Mesenchymal stem cell (in vitro differentiated cells and primary cell): Measurements from ENCODE around the gene MIER2.

ENCODE experiments used
- DNase-seq: peaks from one replicate; pipeline ENCODE4 v3.0.0-alpha.2; 2013
- H2AFZ ChIP-seq: one replicate; pipeline ENCODE4 v1.6.1; 2013; ENCODE audit warnings: low read depth, mild to moderate bottlenecking, control low read depth, inconsistent platforms, low read length, moderate library complexity
- H2AK5ac ChIP-seq: 2 replicates; pipeline ENCODE4 v1.6.1; 2013; ENCODE audit warnings: low read length, moderate library complexity, mild to moderate bottlenecking, inconsistent platforms; ENCODE audit not compliant: severe bottlenecking
- H2BK120ac ChIP-seq: one replicate; pipeline ENCODE4 v1.6.1; 2013; ENCODE audit warnings: low read depth, mild to moderate bottlenecking, inconsistent platforms, low read length, moderate library complexity
- H2BK12ac ChIP-seq, 2 experiments: one replicate each; pipeline ENCODE4 v1.6.1; 2013; ENCODE audit warnings: inconsistent platforms in 2 of 2, low read length in 2 of 2, mild to moderate bottlenecking in 2 of 2, moderate library complexity in 2 of 2, control low read depth in 1 of 2
- H2BK15ac ChIP-seq: one replicate; pipeline ENCODE4 v1.6.1; 2013; ENCODE audit warnings: mild to moderate bottlenecking, low read depth, inconsistent platforms; ENCODE audit not compliant: poor library complexity, severe bottlenecking
- H2BK5ac ChIP-seq: 2 replicates; pipeline ENCODE4 v1.6.1; 2013; ENCODE audit warnings: low read depth, mild to moderate bottlenecking, low read length, control low read depth, inconsistent platforms; ENCODE audit not compliant: poor library complexity, severe bottlenecking
- H3K14ac ChIP-seq, 2 experiments: one replicate each; pipeline ENCODE4 v1.6.1; 2013; ENCODE audit warnings: inconsistent platforms in 2 of 2, low read length in 2 of 2, control low read depth in 1 of 2, mild to moderate bottlenecking in 1 of 2, moderate library complexity in 1 of 2
- H3K18ac ChIP-seq, 2 experiments: one replicate each; pipeline ENCODE4 v1.6.1; 2013; ENCODE audit warnings: inconsistent platforms in 2 of 2, low read length in 2 of 2, control low read depth in 1 of 2, low read depth in 1 of 2, mild to moderate bottlenecking in 1 of 2
- H3K23ac ChIP-seq, 2 experiments: one replicate each; pipeline ENCODE4 v1.6.1; 2013; ENCODE audit warnings: inconsistent platforms in 2 of 2, low read length in 2 of 2, mild to moderate bottlenecking in 2 of 2, moderate library complexity in 2 of 2, control low read depth in 1 of 2
- H3K27ac ChIP-seq: 2 replicates; pipeline ENCODE4 v1.5.1; 2013; ENCODE audit warnings: mild to moderate bottlenecking, moderate library complexity, low read length, control low read depth, inconsistent platforms; ENCODE audit not compliant: poor library complexity, severe bottlenecking
- H3K27me3 ChIP-seq, 2 experiments: 2 replicates each; pipeline versions ENCODE4 v1.6.1 to v1.7.0; 2013; ENCODE audit warnings: low read length in 2 of 2, mild to moderate bottlenecking in 2 of 2, moderate library complexity in 2 of 2, control low read depth in 1 of 2, inconsistent platforms in 1 of 2; ENCODE audit not compliant: control insufficient read depth in 1 of 2, insufficient read depth in 1 of 2
- H3K36me3 ChIP-seq, 2 experiments: 2 replicates each; pipeline versions ENCODE4 v1.6.1 to v1.7.0; 2013; ENCODE audit warnings: low read length in 2 of 2, control low read depth in 1 of 2, inconsistent platforms in 1 of 2, low read depth in 1 of 2, mild to moderate bottlenecking in 1 of 2; ENCODE audit not compliant: insufficient read depth in 2 of 2, control insufficient read depth in 1 of 2
- H3K4ac ChIP-seq, 2 experiments: one replicate each; pipeline ENCODE4 v1.6.1; 2013; ENCODE audit warnings: inconsistent platforms in 2 of 2, low read length in 2 of 2, mild to moderate bottlenecking in 2 of 2, moderate library complexity in 2 of 2, control low read depth in 1 of 2, low read depth in 1 of 2
- H3K4me1 ChIP-seq: 2 replicates; pipeline ENCODE4 v1.6.1; 2013; ENCODE audit warnings: low read depth, low read length, control low read depth; ENCODE audit not compliant: control insufficient read depth, insufficient read depth
- H3K4me2 ChIP-seq: 2 replicates; pipeline ENCODE4 v1.6.1; 2013; ENCODE audit warnings: low read length, mild to moderate bottlenecking, inconsistent platforms; ENCODE audit not compliant: poor library complexity, severe bottlenecking
- H3K4me3 ChIP-seq, 2 experiments: 2 replicates each; pipeline versions ENCODE4 v1.5.1 to v1.7.0; 2013; ENCODE audit warnings: low read length in 2 of 2, mild to moderate bottlenecking in 2 of 2, control low read depth in 1 of 2, low read depth in 1 of 2; ENCODE audit not compliant: insufficient read depth in 1 of 2
- H3K79me1 ChIP-seq: replicated peaks from 2 replicates; pipeline ENCODE4 v1.6.1; 2013; ENCODE audit warnings: mild to moderate bottlenecking, control low read depth, low read length, inconsistent platforms; ENCODE audit not compliant: poor library complexity, severe bottlenecking
- H3K9ac ChIP-seq: 2 replicates; pipeline ENCODE4 v1.7.0; 2013; ENCODE audit warnings: mild to moderate bottlenecking, low read length, moderate library complexity
- H3K9me3 ChIP-seq: 2 replicates; pipeline ENCODE4 v1.7.0; 2013; ENCODE audit warnings: mild to moderate bottlenecking, low read length; ENCODE audit not compliant: control insufficient read depth
- H4K8ac ChIP-seq: one replicate; pipeline ENCODE4 v1.6.1; 2013; ENCODE audit warnings: inconsistent platforms, mild to moderate bottlenecking, low read length, moderate library complexity
- H4K91ac ChIP-seq: one replicate; pipeline ENCODE4 v1.6.1; 2013; ENCODE audit warnings: mild to moderate bottlenecking, low read length, inconsistent platforms
- WGBS: methylation state at CpG from one replicate; pipeline ENCODE4 v1.1.7; 2013; ENCODE audit warnings: mixed read lengths; 5-methylcytosine and 5-hydroxymethylcytosine counted together

The MIER2 gene

DNA sequence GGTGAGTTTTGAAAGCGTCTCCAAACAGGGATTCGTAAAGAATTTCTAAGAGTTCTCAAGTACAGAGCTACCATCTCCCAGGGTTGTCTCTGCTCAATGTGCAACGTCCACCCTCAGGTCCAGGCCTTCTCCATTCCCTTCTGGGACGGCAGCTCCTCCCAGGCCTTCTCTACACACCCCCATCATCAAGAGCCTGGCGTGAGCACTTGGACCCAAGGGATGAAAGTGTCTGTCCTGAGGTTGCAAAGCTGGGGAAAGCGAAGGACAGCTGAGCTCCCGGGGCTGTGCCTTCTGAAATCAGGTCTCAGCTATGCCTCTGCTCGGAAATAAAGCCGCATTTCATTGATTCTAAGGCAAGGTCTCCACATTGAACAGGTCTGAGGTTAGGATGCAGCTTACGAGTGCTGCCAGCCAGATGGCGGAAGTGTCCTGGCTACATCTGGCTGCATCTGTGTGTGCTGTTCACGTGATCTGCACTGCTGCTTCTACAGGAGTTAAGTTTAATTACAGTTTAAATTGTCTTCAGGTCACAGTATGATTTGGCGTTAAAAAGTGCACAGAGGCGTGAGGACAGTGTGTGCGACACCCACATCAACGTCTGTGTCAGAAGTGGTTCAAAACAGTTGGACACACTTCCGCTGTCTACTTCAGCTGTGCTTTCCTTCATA is 27.0 kb upstream of the MIER2 start:
- H3K23ac ChIP-seq: no peak overlapping the region
- no peak overlapping the region for H2AK5ac ChIP-seq
- no peak overlapping the region for H3K18ac ChIP-seq
- H3K9me3 ChIP-seq: no peaks in the 10 kb centered on the region
- H2BK120ac ChIP-seq: no peak overlapping the region
- no peaks in the 10 kb centered on the region for H3K79me1 ChIP-seq
- 78% methylated on average over 16 of the region's 17 CpGs for WGBS
- peaks cover 84 to 88% of the 10 kb centered on the region in 2 experiments for H3K27me3 ChIP-seq
- H3K14ac ChIP-seq: no peak overlapping the region
- peaks cover 0 to 3% of the 10 kb centered on the region in 2 experiments for H3K36me3 ChIP-seq
- no peak overlapping the region for H3K4me3 ChIP-seq
- H3K4me1 ChIP-seq: no peaks in the 10 kb centered on the region
- no peak overlapping the region for H3K4ac ChIP-seq
- H2BK12ac ChIP-seq: no peak overlapping the region
- no peak overlapping the region for H3K27ac ChIP-seq
- no peak overlapping the region for H2BK5ac ChIP-seq
- H3K4me2 ChIP-seq: no peak overlapping the region
- no peak overlapping the region for H3K9ac ChIP-seq
- no peak overlapping the region for H2AFZ ChIP-seq
- H4K91ac ChIP-seq: no peak overlapping the region
- H4K8ac ChIP-seq: no peak overlapping the region
- no peak overlapping the region for H2BK15ac ChIP-seq
- no peak for DNase-seq

DNA sequence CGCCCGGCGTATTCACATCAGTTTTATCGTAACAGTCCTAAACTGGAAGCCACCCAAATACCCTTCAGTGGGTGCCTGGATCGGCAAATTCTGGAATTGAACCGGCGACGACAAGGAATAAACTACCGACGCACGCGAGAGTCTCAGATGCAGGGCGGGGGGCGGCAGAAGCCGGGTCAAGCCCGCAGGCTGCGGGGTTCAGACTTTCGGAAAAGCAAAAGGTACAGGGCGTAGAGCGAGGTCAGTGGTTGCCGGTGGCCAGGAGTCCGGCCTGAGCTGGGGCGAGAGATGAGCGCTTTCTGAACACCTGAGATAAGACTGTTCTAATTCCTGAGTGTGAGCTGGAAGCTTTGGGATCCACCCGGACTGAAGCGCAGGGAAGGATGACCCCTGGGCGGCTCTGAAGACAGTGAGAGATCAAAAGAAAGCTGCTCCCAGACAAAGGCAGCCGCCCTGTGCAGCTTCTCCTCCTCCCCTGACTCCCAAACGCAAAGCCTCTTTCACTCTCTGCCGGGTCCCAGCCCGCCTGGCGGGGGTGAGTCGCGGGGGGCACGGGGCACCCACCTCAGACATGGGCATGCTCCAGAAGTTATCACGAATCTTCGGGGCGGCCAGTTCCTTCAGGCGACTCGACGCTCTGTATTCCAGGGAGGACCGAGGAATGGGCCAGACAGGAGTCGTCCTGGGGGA is 26.2 kb upstream of the MIER2 start:
- H3K27me3 ChIP-seq: peaks cover 84 to 90% of the 10 kb centered on the region in 2 experiments
- no peak overlapping the region for H4K91ac ChIP-seq
- no peak overlapping the region for H2BK5ac ChIP-seq
- no peak overlapping the region for H3K4ac ChIP-seq
- H3K18ac ChIP-seq: no peak overlapping the region
- H3K4me3 ChIP-seq: no peak overlapping the region
- H3K9ac ChIP-seq: no peak overlapping the region
- no peaks in the 10 kb centered on the region for H3K79me1 ChIP-seq
- H2AK5ac ChIP-seq: no peak overlapping the region
- 94% methylated on average over 43 of the region's 43 CpGs for WGBS
- no peak overlapping the region for H3K14ac ChIP-seq
- no peaks in the 10 kb centered on the region for H3K9me3 ChIP-seq
- H3K36me3 ChIP-seq: peaks cover 0 to 3% of the 10 kb centered on the region in 2 experiments
- H3K4me1 ChIP-seq: no peaks in the 10 kb centered on the region
- no peak for DNase-seq
- no peak overlapping the region for H3K4me2 ChIP-seq
- H3K27ac ChIP-seq: no peak overlapping the region
- H2AFZ ChIP-seq: no peak overlapping the region
- no peak overlapping the region for H3K23ac ChIP-seq
- H4K8ac ChIP-seq: no peak overlapping the region
- no peak overlapping the region for H2BK15ac ChIP-seq
- H2BK12ac ChIP-seq: no peak overlapping the region
- H2BK120ac ChIP-seq: no peak overlapping the region

DNA sequence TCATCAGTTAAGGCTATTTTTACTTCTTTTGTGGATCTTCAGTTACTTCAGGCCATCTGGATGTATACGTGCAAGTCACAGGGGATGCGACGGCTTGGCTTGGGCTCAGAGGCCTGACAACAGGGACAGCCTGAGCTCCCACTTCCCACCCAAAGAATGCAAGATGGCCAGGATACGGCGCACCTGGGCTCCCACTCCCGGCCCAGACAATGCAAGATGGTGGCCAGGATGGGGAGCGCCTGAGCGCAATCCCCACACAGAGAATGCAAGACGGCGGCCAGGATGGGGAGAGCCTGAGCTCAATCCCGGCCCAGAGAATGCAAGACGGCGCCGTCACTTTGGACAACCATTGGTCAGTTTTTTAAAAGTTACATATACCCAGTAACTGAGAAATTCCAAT is 25.3 kb upstream of the MIER2 start:
- Histone ChIP-seq H3K23ac (no peak overlapping the region), H4K91ac (no peak overlapping the region), H3K4me1 (no peaks in the 10 kb centered on the region), H3K4ac (no peak overlapping the region), H3K4me2 (no peak overlapping the region), H3K36me3 (peaks cover 0 to 2% of the 10 kb centered on the region in 2 experiments), H3K9me3 (no peaks in the 10 kb centered on the region), H3K18ac (no peak overlapping the region), H3K4me3 (no peak overlapping the region), H3K27me3 (peaks cover 84 to 89% of the 10 kb centered on the region in 2 experiments), H2AK5ac (no peak overlapping the region), H2AFZ (no peak overlapping the region), H3K79me1 (no peaks in the 10 kb centered on the region), H2BK120ac (no peak overlapping the region), H3K27ac (no peak overlapping the region), H2BK5ac (no peak overlapping the region), H2BK15ac (no peak overlapping the region), H3K14ac (no peak overlapping the region), H3K9ac (no peak overlapping the region), H2BK12ac (no peak overlapping the region), H4K8ac (no peak overlapping the region)
- WGBS: 95% methylated on average over 12 of the region's 14 CpGs
- DNase-seq: no peak

DNA sequence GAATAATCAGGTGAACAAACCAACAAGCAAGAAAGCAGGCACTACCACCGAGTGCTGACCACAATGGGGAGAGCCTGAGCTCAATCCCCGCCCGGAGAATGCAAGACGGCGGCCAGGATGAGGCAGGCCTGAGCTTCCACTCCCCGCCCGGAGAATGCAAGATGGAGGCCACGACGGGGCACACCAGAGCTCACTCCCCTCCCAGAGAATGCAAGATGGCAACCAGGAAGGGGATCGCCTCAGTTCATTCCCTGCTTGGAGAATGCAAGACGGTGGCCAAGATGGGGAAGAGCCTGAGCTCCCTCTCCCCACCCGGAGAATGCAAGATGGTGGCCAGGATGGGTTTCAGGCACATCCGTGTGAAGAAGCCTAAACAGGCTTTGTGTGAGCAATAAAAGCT is 24.7 kb upstream of the MIER2 start:
- H2BK15ac ChIP-seq: no peak overlapping the region
- H3K9me3 ChIP-seq: no peaks in the 10 kb centered on the region
- H3K14ac ChIP-seq: no peak overlapping the region
- H2BK5ac ChIP-seq: no peak overlapping the region
- H3K27me3 ChIP-seq: peaks cover 84 to 89% of the 10 kb centered on the region in 2 experiments
- H3K4me3 ChIP-seq: no peak overlapping the region
- H3K18ac ChIP-seq: no peak overlapping the region
- no peak overlapping the region for H4K91ac ChIP-seq
- no peak overlapping the region for H2BK12ac ChIP-seq
- H2AFZ ChIP-seq: no peak overlapping the region
- H2BK120ac ChIP-seq: no peak overlapping the region
- H3K4me1 ChIP-seq: no peaks in the 10 kb centered on the region
- no peak overlapping the region for H3K27ac ChIP-seq
- WGBS: 83% methylated on average over 13 of the region's 13 CpGs
- no peak for DNase-seq
- no peak overlapping the region for H3K9ac ChIP-seq
- no peak overlapping the region for H3K4ac ChIP-seq
- no peak overlapping the region for H4K8ac ChIP-seq
- no peak overlapping the region for H3K4me2 ChIP-seq
- no peaks in the 10 kb centered on the region for H3K36me3 ChIP-seq
- H3K23ac ChIP-seq: no peak overlapping the region
- no peak overlapping the region for H2AK5ac ChIP-seq
- H3K79me1 ChIP-seq: no peaks in the 10 kb centered on the region
